ENCODE data around the gene GALK1. TPM values are rescaled to one million over a fixed set of nuclear protein-coding genes. Genes with fewer than 3 reads are reported as not detected.

GALK1 gene
- total RNA-seq, 1 donor from 2014 or later = 63.7 TPM

GRCh38 chr17:75733471-75733870 is 31.5 kb downstream of the GALK1 start:
- H3K27ac Mint-ChIP-seq = no peak overlapping the region

GRCh38 chr17:75731716-75732498 is 33.1 kb downstream of the GALK1 start:
- no peaks in the 10 kb centered on the region for H3K36me3 Mint-ChIP-seq (ENCODE audit: low read depth)
- DNase-seq (ENCODE audit: low spot score) = no peak
- H3K4me3 Mint-ChIP-seq (ENCODE audit: low read depth) = no peak overlapping the region
- intact Hi-C loops (cut with micrococcal nuclease) = no loop called here
- H3K27me3 Mint-ChIP-seq (ENCODE audit: low read depth) = no peaks in the 10 kb centered on the region
- H3K9me3 Mint-ChIP-seq = no peaks in the 10 kb centered on the region
- H3K4me1 Mint-ChIP-seq (ENCODE audit: low read depth) = peaks cover 1% of the 10 kb centered on the region
- no peak overlapping the region for H3K27ac Mint-ChIP-seq

More at GRCh38 chr17:75733471-75733870, 31.5 kb downstream of the GALK1 start:
- Mint-ChIP-seq H3K4me1 (ENCODE audit: low read depth) (peaks cover 7% of the 10 kb centered on the region), H3K9me3 (no peaks in the 10 kb centered on the region), H3K36me3 (ENCODE audit: low read depth) (no peaks in the 10 kb centered on the region), H3K4me3 (ENCODE audit: low read depth) (no peak overlapping the region), H3K27me3 (ENCODE audit: low read depth) (no peaks in the 10 kb centered on the region)
- no peak for DNase-seq (ENCODE audit: low spot score)
- intact Hi-C loops (cut with micrococcal nuclease) = no loop called here

- intact Hi-C loops (cut with micrococcal nuclease) = no loop called here
- DNase-seq (ENCODE audit: low spot score) = no peak
- Mint-ChIP-seq H3K4me3 (ENCODE audit: low read depth) (no peak overlapping the region), H3K36me3 (ENCODE audit: low read depth) (no peaks in the 10 kb centered on the region), H3K4me1 (ENCODE audit: low read depth) (peaks cover 1% of the 10 kb centered on the region), H3K27ac (no peak overlapping the region), H3K27me3 (ENCODE audit: low read depth) (no peaks in the 10 kb centered on the region), H3K9me3 (no peaks in the 10 kb centered on the region)
These were observed 33.8 kb downstream of the GALK1 start for GRCh38 chr17:75731086-75731715.

GRCh38 chr17:75730065-75730464 is 34.9 kb downstream of the GALK1 start:
- intact Hi-C loops (cut with micrococcal nuclease) = no loop called here
- no peaks in the 10 kb centered on the region for H3K27me3 Mint-ChIP-seq (ENCODE audit: low read depth)
- no peak overlapping the region for H3K27ac Mint-ChIP-seq
- H3K4me1 Mint-ChIP-seq (ENCODE audit: low read depth) = peaks cover 1% of the 10 kb centered on the region
- no peaks in the 10 kb centered on the region for H3K36me3 Mint-ChIP-seq (ENCODE audit: low read depth)
- H3K4me3 Mint-ChIP-seq (ENCODE audit: low read depth) = no peak overlapping the region
- no peaks in the 10 kb centered on the region for H3K9me3 Mint-ChIP-seq
- no peak for DNase-seq (ENCODE audit: low spot score)

GRCh38 chr17:75729351-75729750 is 35.6 kb downstream of the GALK1 start:
- no peak for DNase-seq (ENCODE audit: low spot score)
- Mint-ChIP-seq H3K27me3 (ENCODE audit: low read depth) (no peaks in the 10 kb centered on the region), H3K4me1 (ENCODE audit: low read depth) (no peaks in the 10 kb centered on the region), H3K27ac (no peak overlapping the region), H3K36me3 (ENCODE audit: low read depth) (no peaks in the 10 kb centered on the region), H3K4me3 (ENCODE audit: low read depth) (no peak overlapping the region), H3K9me3 (no peaks in the 10 kb centered on the region)
- intact Hi-C loops (cut with micrococcal nuclease) = no loop called here

- no peaks in the 10 kb centered on the region for H3K4me1 Mint-ChIP-seq (ENCODE audit: low read depth)
- H3K27ac Mint-ChIP-seq = no peak overlapping the region
- H3K27me3 Mint-ChIP-seq (ENCODE audit: low read depth) = peaks cover under 1% of the 10 kb centered on the region
- H3K9me3 Mint-ChIP-seq = no peaks in the 10 kb centered on the region
- no peaks in the 10 kb centered on the region for H3K36me3 Mint-ChIP-seq (ENCODE audit: low read depth)
- no peak overlapping the region for H3K4me3 Mint-ChIP-seq (ENCODE audit: low read depth)
- no peak for DNase-seq (ENCODE audit: low spot score)
- intact Hi-C loops (cut with micrococcal nuclease) = no loop called here
These were observed 37.6 kb downstream of the GALK1 start for GRCh38 chr17:75727391-75727790.

GRCh38 chr17:75725504-75725903 is 39.5 kb downstream of the GALK1 start:
- H3K9me3 Mint-ChIP-seq = no peaks in the 10 kb centered on the region
- intact Hi-C loops (cut with micrococcal nuclease) = no loop called here
- no peak overlapping the region for H3K27ac Mint-ChIP-seq
- DNase-seq (ENCODE audit: low spot score) = no peak
- H3K4me1 Mint-ChIP-seq (ENCODE audit: low read depth) = peaks cover 2% of the 10 kb centered on the region
- no peaks in the 10 kb centered on the region for H3K36me3 Mint-ChIP-seq (ENCODE audit: low read depth)
- H3K27me3 Mint-ChIP-seq (ENCODE audit: low read depth) = peaks cover 11% of the 10 kb centered on the region
- H3K4me3 Mint-ChIP-seq (ENCODE audit: low read depth) = no peak overlapping the region

GRCh38 chr17:75724016-75725003 is 40.7 kb downstream of the GALK1 start:
- no peak overlapping the region for H3K4me3 Mint-ChIP-seq (ENCODE audit: low read depth)
- H3K36me3 Mint-ChIP-seq (ENCODE audit: low read depth) = no peaks in the 10 kb centered on the region
- H3K27ac Mint-ChIP-seq = no peak overlapping the region
- H3K4me1 Mint-ChIP-seq (ENCODE audit: low read depth) = peaks cover 2% of the 10 kb centered on the region
- peaks cover 19% of the 10 kb centered on the region for H3K27me3 Mint-ChIP-seq (ENCODE audit: low read depth)
- DNase-seq (ENCODE audit: low spot score) = no peak
- intact Hi-C loops (cut with micrococcal nuclease) = no loop called here
- H3K9me3 Mint-ChIP-seq = no peaks in the 10 kb centered on the region

GRCh38 chr17:75723171-75723930 is 41.6 kb downstream of the GALK1 start:
- no peak for DNase-seq (ENCODE audit: low spot score)
- Mint-ChIP-seq H3K27ac (no peak overlapping the region), H3K4me3 (ENCODE audit: low read depth) (no peak overlapping the region), H3K4me1 (ENCODE audit: low read depth) (peaks cover 2% of the 10 kb centered on the region), H3K27me3 (ENCODE audit: low read depth) (peaks cover 19% of the 10 kb centered on the region), H3K9me3 (no peaks in the 10 kb centered on the region), H3K36me3 (ENCODE audit: low read depth) (no peaks in the 10 kb centered on the region)
- intact Hi-C loops (cut with micrococcal nuclease) = no loop called here

- Mint-ChIP-seq H3K27me3 (ENCODE audit: low read depth) (peaks cover 19% of the 10 kb centered on the region), H3K27ac (no peak overlapping the region), H3K36me3 (ENCODE audit: low read depth) (no peaks in the 10 kb centered on the region), H3K4me1 (ENCODE audit: low read depth) (peaks cover 2% of the 10 kb centered on the region), H3K9me3 (no peaks in the 10 kb centered on the region), H3K4me3 (ENCODE audit: low read depth) (no peak overlapping the region)
- no peak for DNase-seq (ENCODE audit: low spot score)
- intact Hi-C loops (cut with micrococcal nuclease) = no loop called here
These were observed 42.4 kb downstream of the GALK1 start for GRCh38 chr17:75722542-75723095.

GRCh38 chr17:75722076-75722475 is 42.9 kb downstream of the GALK1 start:
- no peaks in the 10 kb centered on the region for H3K9me3 Mint-ChIP-seq
- DNase-seq (ENCODE audit: low spot score) = no peak
- peak overlapping the region; percentile 26 for H3K4me3 Mint-ChIP-seq (ENCODE audit: low read depth)
- intact Hi-C loops (cut with micrococcal nuclease) = no loop called here
- H3K4me1 Mint-ChIP-seq (ENCODE audit: low read depth) = peaks cover 2% of the 10 kb centered on the region
- no peak overlapping the region for H3K27ac Mint-ChIP-seq
- no peaks in the 10 kb centered on the region for H3K36me3 Mint-ChIP-seq (ENCODE audit: low read depth)
- H3K27me3 Mint-ChIP-seq (ENCODE audit: low read depth) = peaks cover 19% of the 10 kb centered on the region

- no peak for DNase-seq (ENCODE audit: low spot score)
- Mint-ChIP-seq H3K27ac (no peak overlapping the region), H3K27me3 (ENCODE audit: low read depth) (peaks cover 19% of the 10 kb centered on the region), H3K9me3 (no peaks in the 10 kb centered on the region), H3K4me1 (ENCODE audit: low read depth) (peaks cover 2% of the 10 kb centered on the region), H3K36me3 (ENCODE audit: low read depth) (no peaks in the 10 kb centered on the region), H3K4me3 (ENCODE audit: low read depth) (peak overlapping the region; percentile 26)
- intact Hi-C loops (cut with micrococcal nuclease) = no loop called here
These were observed 43.5 kb downstream of the GALK1 start for GRCh38 chr17:75721463-75722011.
